NCI-H2107 (cell line): ENCODE data around the gene LYZL1.
"Not testable (repeated sequence)": the region's sequence is repeated elsewhere in the genome, so short reads cannot be mapped to it uniquely, and the experiment has no call there.

Experiments used
- DNase-seq: peaks from one replicate; lab custom pipeline; 2025; lab: John Stamatoyannopoulos, UW

Gene LYZL1

DNA sequence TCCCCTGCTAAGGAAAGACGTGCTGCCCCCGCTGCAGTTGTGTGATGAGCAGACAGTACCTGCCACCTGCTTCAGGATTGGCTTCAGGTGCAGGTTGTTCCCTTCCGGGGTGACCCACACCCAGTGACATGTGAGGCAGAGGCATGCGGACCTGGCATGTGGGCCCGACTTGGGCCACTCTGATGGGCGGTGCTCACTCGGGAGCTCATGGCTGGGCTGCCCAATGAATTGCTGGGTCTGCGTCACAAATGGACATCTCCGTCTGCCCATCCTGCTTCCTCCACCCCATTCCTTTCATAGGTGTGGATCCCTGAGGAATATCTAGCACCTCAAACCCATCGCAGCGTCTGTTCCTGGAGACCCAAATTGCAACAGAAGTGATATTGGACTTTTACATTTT lies 19.3 kb downstream of the LYZL1 start:
- not testable (repeated sequence) for DNase-seq

DNA sequence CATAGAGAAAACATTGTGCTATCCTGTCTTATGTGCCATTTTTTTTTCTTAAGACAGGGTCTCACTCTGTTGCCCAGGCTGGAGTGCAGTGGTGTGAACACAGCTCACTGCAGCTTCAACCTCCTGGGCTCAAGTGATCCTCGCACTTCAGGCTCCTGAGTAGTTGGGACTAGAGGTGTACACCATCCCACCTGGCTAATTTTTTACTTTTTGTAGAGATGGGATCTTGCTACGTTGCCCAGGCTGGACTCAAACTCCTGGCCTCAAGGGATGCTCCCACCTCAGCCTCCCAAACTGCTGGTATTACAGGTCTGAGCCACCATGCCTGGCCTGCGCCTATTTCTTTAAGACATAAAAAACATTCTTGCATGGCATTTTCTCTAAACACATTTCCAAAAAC lies 20.6 kb downstream of the LYZL1 start:
- DNase-seq, result no peak

DNA sequence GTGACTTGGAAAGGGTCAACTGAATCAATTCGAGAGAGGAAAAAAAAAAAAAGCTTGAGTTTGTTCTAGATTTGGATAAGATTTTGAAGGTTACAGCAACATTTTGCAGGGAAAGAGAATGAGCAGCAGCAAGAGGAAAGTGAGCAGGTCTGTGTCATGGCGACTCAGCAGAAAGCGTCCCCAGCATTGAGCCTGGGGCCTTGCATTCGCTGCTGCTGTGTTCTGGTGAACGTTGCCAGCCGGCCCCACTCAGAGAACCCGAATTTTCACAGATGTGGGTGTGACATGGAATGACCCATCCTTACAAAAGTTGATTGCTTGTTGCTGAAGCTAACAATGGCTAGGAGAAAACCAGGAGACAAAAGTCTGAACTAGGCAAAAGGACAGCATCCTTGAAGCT lies 21.6 kb downstream of the LYZL1 start:
- DNase-seq, result not testable (repeated sequence)

DNA sequence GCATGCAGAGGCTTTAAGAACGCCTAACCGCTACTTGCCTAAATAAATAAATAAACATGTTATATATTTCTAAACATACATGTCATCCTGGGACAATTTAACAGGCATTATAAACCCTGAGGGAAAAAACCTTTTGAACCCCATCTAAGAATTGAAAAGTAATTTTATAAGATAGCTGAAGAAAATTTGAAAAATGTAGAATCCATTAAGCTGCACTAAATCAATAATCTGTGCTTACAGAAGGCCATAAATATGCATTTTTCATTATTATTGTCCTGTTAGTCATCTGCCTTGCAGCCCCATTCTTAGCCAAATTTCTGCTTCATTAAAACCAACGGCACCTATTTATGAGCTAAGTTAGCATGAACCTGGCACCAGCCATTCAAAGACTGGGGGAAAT lies 24.2 kb downstream of the LYZL1 start:
- no peak for DNase-seq

DNA sequence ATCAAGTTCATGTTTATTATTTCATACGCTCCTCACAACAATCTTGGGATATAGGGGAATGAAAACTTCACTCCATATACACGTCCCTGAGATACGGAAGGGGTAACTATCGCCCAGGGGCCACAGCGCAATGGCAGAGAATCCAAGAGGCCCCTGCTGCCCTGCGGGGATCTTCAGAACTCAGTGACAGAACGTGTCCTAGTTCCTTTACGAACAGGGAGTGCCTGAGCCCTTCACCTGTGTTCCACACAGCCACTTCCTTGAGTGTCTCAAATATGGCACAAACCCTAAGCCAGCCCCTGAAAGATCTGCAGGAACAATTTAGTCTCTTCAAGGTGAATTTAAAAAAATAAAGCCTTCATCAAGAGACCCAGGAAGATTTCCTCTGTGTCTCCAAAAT lies 25.9 kb downstream of the LYZL1 start:
- no peak for DNase-seq

DNA sequence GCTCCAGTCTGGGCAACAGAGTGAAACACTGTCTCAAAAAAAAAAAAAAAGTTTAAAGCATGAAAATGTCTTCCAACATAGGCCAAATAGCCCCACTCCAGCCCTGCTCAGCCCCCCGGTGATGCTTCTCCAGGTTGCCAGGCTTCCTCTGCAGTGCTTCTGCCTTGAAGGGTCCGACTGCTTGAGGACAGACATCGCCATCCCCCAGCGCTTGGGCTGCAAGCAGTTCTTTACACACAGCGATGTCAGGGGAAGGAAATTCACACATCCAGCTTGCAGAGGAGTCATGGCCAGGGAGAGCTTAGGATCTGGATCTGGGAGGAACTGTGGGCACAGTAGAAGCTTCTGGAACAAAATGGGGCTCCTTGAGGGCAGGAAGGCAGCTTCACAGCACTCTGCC lies 26.9 kb downstream of the LYZL1 start:
- DNase-seq, result no peak

DNA sequence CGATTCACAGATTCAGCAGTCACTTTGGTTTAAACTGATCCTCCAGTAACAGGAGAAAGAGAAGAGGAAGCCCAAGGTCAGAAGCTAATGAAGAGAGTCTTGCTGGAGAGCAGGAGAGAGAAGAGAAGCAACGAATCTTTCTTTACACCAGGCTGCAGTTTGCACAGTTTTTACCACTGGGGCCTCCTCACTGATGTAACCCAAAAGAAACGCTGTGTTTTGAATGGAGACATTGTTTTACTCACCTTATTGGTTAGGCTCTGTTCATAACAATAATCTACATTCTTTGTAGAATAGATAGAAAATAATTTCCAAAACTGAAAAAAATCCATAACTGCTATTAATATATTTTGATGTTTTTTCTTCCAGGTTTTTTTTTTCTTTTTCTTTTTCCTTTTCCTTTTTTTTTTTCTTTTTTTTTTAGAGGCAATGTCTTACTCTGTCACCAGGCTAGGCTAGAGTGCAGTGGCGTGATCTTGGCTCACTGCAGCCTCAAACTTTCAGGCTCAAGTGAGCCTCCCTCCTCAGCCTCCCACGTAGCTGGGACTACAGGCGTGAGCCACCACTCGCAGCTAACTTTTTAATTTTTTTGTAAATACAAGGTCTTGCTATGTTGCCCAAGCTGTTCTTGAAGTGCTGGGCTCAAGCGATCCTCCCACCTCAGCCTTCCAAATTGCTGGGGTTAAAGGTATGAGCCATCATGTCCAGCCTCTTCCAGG lies 27.6 kb downstream of the LYZL1 start:
- no peak for DNase-seq

DNA sequence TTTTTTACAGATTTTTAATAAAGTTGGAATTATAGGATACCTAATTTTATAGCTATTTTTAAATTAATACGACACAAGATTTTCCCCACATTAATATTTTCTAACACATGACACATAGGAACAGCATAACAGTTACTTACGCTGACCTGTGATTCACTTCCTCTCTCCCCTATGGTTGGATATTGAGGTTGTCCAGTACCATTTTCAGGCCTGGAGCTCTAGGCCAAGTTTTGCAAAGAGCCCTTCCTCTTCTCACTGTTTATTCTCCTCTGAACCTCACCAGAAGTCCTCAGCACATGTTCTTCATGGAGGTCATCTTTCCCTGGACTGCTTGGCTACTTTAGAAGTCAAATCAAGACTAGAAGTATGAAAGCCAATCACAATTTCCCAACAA lies 28.2 kb downstream of the LYZL1 start:
- DNase-seq, result no peak

DNA sequence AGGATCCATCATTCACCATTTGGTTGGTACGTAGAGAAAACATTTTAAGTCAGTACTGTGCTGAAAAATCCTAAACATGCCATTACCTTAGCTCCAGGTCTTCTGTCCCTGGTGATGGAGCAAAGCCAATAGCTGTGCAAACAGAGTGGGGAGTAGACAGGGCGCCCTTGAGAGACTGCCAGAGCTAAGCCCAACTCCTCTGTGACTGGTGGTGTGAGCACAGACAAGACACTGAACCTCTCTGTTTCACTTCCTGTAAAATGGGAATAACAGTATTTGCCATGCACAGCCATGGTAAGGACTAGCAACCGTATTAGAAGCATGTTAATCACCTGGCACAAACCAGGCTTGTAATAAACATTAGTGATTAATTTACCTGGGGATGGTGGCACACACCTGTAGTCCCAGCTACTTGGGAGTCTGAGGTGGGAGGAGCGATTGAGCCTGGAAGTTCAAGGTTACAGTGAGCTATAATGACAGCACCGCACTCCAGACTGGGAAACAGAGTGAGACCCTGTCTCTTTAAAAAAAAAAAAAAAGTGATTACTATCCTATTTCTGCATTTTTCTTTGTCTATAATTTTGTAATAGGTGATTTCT lies 28.7 kb downstream of the LYZL1 start:
- no peak for DNase-seq

DNA sequence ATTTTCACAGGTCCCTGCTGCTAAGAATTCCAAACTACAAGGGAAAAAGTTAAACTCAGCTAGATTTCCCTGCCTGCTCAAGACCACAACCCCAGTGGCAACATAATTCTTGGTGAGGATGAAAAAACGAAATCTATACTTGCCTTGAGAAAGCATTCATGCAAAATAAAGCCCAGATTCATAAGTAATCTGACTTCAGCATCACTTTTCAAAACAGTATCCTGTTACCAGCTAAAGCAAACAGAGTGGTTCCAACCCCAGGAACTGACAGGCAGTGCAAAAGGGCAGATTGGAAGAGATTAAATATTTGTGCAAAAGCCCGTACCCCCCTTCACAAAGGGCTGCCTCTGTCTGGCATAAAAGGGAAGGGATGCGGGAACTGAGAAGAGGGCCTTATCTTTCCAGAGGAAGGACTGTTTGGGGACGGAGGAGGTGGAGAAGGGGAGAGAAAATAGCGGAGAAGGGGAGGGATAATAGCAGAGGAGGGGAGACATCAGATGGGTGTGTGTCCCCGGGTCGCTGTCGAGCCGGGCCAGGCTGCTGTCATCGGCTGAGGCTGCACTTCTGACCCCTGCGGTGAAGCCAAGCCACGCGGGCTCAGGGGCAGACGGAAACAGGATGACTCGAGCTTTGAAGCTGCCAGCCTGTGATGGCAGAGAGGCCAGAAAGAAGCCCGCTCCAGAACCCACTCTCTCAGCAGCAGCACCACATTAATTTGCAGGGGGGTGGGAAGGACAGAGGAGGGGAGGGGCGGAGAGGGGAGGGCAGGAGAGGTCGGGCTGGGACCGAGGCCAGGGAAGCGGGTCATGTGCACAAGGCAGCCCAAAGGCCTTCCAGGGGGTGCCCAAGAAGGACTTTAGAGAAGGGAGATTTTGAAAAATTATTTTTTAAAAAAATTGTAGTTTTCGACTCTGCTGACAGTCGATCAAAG lies 29.5 kb downstream of the LYZL1 start:
- DNase-seq, result not testable (repeated sequence)

DNA sequence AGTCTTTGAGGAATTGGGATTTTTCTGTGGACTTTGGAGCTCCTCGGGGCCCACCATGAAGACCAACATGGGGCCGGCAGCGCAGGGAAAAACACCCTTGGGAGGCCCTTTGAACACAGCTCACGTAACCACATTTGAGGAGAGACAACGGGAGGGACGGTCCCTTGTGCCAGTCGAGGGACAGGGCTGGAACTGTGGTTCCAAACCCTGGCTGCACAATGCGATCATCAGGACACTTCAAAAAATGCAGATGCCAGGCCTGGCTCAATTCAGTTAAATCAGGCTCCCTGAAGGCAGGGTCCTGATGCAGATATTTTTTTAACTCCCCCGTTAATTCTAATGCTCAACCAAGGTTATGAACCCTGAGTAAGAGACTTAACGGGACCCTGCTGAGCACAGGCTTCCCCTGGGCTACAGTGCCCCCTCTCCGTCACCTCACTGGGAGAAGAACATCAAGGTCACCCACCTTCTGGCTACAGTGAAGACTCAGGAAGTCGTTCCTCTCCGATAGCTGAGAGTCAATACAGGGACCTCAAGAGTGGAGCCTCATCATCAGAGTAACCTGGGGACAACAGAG lies 30.4 kb downstream of the LYZL1 start:
- no peak for DNase-seq

DNA sequence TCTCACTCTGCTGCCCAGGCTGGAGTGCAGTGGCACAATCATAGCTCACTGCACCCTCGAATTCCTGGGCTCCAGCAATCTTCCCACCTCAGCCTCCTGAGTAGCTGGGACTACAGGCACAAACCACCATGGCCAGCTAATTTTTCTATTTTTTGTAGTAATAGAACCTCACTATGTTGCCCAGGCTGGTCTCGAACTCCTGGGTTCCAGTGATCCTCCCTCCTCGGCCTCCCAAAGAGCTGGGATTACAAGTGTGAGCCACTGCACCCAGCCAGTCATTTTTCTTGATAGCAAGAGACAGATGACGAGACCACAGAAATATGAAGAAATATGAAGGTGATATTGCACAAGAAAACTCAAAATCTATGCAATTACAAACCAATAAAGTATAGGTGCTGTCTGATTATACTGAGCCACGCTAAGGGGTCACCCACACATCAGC lies 31.8 kb downstream of the LYZL1 start:
- not testable (repeated sequence) for DNase-seq

DNA sequence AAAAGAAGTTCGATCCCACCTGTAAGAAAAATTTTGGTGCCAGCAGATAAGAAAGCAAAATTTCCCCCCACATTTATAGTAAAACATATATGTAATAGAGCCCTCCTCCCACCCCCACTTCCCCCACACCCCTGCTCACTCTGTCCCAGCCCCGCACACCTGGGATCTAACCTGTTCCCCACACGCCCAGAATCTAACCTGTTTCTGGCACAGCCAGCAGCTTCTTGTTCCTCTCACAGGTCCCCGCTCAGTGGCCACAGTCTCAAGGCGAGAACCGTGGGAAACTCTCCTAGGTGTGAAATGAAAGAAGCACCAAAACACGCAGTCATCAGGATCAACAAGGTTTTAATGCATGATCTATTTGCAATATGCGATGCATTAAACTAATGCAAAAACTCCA lies 32.8 kb downstream of the LYZL1 start:
- no peak for DNase-seq

DNA sequence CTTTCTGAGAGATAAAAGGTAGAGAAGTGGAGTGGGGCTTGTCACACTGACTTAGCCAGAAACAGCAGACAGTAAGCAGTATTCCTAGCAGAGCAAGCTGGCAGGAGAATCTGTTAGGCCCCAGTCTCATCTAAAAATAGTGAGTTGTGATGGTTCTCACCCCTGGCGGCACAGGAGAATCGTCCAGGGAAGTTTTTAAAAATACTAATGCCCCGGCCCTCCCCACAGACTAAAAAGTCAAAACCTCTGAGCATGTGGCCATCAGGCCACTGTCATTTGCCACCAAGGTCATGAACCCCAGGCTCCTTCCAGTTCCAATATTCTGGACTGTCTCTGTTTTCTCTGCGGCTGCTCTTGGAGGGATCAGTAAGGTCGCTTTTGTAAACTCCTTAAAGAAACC lies 34.0 kb downstream of the LYZL1 start:
- no peak for DNase-seq

DNA sequence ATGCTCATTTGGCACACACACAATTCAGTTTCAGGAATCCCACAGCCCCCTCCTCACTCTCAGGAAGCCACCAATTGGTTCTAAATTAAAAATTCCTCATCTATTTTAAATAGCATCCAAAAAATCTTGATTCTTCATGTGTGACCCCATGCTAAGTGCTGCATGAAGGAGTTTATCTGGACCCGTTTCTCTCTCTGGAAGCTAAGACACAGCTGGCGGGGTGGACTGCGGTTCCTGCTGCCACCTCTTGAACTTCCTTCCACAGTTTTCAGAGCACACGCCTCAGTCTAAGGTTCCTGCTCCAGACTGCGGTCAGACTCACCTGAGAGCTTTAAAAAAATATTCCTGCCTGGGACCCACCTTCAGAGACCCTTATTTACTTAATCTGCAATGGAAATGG lies 34.5 kb downstream of the LYZL1 start:
- DNase-seq, result no peak

DNA sequence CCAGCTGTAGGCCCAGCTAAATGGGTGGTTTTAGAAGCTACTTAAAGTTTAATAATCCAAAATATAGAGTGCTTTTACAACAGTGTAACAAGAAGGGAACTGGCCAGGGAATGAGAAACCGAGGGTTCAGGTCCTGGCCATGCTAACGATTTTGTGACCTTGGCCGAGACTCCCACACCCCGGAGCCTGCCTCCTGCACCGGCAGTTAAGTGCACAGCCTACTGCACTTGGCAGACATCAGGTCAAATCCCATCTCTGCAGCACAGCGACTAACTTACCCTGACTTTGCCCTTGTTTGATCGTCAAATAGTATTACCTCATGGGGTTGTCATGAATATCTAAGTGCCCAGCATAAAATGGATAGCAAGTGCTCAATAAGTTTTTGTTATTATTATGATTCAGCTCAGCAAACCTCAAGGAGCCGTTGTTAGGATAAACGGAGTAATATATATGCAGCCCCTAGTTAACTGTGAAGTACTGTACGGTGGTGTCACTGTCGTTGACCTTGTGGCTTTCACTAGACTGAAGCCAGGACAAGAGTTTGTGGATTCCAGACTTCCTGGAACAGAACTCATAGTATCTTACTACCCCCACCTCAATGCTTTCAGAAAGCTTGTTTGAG lies 35.5 kb downstream of the LYZL1 start:
- no peak for DNase-seq

DNA sequence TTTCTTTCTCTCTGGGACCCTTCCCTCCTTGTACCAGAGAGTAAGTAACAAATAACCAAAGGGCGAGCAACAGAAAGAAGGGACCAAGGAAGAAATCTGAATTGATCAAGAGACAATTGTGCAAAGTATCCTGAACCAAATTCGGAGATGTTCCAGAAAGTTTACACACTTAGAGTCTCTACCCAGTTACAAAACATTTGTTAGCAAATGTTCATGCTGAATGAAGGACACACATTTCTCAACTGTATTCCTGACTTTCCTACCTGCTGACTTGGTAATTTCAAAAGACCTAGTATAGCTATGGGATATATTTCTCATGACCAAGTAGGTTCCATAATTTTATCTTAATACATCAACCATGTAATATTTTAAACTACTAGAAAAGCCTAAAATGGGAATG lies 37.4 kb downstream of the LYZL1 start:
- no peak for DNase-seq

DNA sequence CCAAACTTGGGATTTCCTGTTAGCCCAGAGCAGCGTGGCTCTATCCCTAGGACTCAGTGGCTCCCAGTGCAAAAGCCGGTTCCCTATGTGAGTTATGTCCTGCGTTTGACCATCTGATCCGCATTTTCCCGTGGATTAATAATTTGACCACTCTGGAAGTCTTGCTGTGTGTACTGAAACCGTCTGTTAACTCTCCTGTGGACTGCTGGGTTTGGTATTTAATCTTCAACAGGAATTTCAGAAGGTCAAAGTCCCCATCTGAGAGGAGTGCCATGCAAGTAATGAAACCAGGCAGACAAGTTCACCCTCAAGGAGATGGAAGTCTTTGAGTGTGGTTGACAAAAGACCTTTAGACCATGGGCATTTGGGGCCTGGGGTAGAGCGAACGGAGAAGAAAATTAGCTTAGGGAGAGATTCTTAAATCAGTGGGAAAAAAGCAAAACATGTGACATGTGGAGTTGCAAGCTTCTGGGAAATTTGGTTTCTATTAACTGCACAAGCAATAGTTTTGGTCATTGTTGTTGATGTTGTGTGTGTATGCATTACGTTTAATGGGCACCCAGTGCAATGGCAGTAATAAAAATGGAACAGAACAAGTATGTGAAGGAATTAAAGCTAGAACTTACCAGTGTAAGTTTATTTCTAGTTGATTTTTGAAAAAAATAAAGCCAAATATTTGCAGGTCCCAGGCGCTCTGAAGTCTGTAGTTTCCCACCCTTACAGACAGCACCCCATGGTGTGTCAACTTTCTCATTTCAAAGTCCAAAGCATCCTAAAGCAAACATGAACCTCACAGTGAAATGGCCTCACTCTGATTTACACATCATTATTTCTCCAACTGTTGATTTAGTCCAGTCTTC lies 38.2 kb downstream of the LYZL1 start:
- DNase-seq, result no peak

DNA sequence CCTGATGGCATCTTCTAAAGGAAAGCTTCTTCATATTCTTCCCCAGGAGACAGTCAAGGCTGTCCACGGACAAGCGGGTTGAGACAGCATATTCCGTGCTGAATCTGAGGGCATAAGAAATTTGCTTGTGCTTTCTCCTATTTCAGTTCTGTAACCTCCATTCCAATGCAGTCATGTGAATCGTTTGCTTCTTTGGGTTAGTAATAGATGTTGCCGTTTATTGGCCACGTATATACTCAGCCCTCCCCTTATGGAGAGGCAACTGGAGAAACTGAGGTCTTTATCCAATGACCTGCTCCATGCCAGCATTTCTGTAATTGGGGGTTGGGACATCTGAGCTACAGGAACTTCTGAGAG lies 38.9 kb downstream of the LYZL1 start:
- no peak for DNase-seq

DNA sequence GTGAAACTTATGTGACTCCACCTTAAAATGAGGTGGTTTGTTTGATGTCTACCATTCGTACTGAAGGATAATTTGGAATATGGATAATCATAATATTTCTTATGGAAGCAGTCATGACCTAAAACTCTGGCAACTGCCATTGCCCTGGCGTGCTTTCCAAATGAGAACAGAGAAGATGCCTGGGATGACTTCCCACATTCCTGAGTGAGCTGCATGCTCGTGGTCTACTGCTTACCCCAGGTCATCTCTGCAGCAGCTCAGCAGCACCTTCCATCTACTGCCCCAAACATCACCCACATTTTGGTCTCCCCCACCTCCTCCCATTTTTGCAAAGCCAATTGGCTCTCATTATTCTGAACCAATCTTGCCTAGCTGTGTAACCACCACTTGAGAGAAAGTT lies 40.1 kb downstream of the LYZL1 start:
- no peak for DNase-seq

DNA sequence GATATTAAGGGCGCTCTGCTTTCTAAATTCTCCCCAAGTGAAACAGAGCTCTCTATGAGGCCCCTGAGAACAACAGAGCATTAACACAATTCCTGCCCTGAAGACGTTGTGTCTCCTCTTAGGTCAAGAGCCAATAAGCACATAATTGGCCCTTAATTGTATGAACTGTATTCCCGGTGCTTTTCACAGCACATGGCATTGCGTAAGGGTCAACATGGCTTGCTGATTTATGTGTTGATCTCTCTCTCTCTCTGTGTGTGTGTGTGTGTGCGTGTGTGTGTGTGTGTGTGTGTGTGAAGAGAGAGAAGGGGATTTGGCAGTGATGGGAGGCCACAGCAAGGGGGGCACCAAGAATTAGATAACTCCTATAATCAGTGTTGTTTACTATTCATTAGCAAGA lies 40.5 kb downstream of the LYZL1 start:
- no peak for DNase-seq
